SJCRH30 (cell line): ENCODE results near the gene ABCA2. TPM values are rescaled to one million over a fixed set of nuclear protein-coding genes. Genes with fewer than 3 reads are reported as not detected.
"Not testable (repeated sequence)": the region's sequence is repeated elsewhere in the genome, so short reads cannot be mapped to it uniquely, and the experiment has no call there.

Source experiments
- DNase-seq, 2 experiments: peaks; one replicate each; pipeline ENCODE4 v3.0.0-alpha.2; 2015 to 2020
- H3K27ac ChIP-seq: fragments of 250-450 bp; sonication (Bioruptor Pico); 2 replicates; pipeline ENCODE4 v1.5.1; 2020; ENCODE audit warnings: mild to moderate bottlenecking, moderate library complexity
- H3K27me3 ChIP-seq: fragments of 250-450 bp; sonication (Bioruptor Pico); 2 replicates; pipeline ENCODE4 v1.5.1; 2020; ENCODE audit warnings: mild to moderate bottlenecking, moderate library complexity
- H3K36me3 ChIP-seq: fragments of 250-450 bp; sonication (Bioruptor Pico); 2 replicates; pipeline ENCODE4 v1.5.1; 2020; ENCODE audit warnings: mild to moderate bottlenecking, moderate library complexity
- H3K4me1 ChIP-seq: fragments of 250-450 bp; sonication (Bioruptor Pico); 2 replicates; pipeline ENCODE4 v1.5.1; 2020; ENCODE audit warnings: mild to moderate bottlenecking, moderate library complexity
- H3K4me3 ChIP-seq: fragments of 250-450 bp; sonication (Bioruptor Pico); 2 replicates; pipeline ENCODE4 v1.5.1; 2020; ENCODE audit warnings: mild to moderate bottlenecking, moderate library complexity
- H3K9me3 ChIP-seq: fragments of 250-450 bp; sonication (Bioruptor Pico); replicated peaks from 2 replicates; pipeline ENCODE4 v1.5.1; 2020; ENCODE audit warnings: mild to moderate bottlenecking, moderate library complexity
- total RNA-seq: library from RNA; depleted of rRNA; stranded (reverse); fragments of >200 nt; shearing (Covaris generic); gene quantifications from 2 replicates; pipeline ENCODE4 v1.2.3, GENCODE V29; 2014

ABCA2 gene
- total RNA-seq, 1 experiment from 2014 or later = 4.0 TPM

GRCh38 chr9:137068539-137069507 lies 40.8 kb upstream of the ABCA2 start:
- 0 out of 2 replicates have a peak, but pooled peaks cover 9% of the 10 kb centered on the region for H3K36me3 ChIP-seq
- peaks cover 15% of the 10 kb centered on the region for H3K4me1 ChIP-seq
- DNase-seq = no peak
- no peak overlapping the region for H3K27ac ChIP-seq
- H3K4me3 ChIP-seq = peak overlapping the region; percentile 68
- no peaks in the 10 kb centered on the region for H3K27me3 ChIP-seq
- no peaks in the 10 kb centered on the region for H3K9me3 ChIP-seq

GRCh38 chr9:137067860-137068538 lies 40.0 kb upstream of the ABCA2 start:
- DNase-seq = peak; percentile 85 to 90
- Histone ChIP-seq H3K36me3 (0 out of 2 replicates have a peak, but pooled peaks cover 9% of the 10 kb centered on the region), H3K9me3 (no peaks in the 10 kb centered on the region), H3K4me1 (peaks cover 20% of the 10 kb centered on the region), H3K27ac (no peak overlapping the region), H3K4me3 (no peak overlapping the region), H3K27me3 (no peaks in the 10 kb centered on the region)

- no peaks in the 10 kb centered on the region for H3K9me3 ChIP-seq
- H3K27ac ChIP-seq = no peak overlapping the region
- H3K4me3 ChIP-seq = no peak overlapping the region
- H3K27me3 ChIP-seq = no peaks in the 10 kb centered on the region
- no peak for DNase-seq
- 0 out of 2 replicates have a peak, but pooled peaks cover 9% of the 10 kb centered on the region for H3K36me3 ChIP-seq
- peaks cover 21% of the 10 kb centered on the region for H3K4me1 ChIP-seq
These were observed 38.2 kb upstream of the ABCA2 start for GRCh38 chr9:137066096-137066861.

GRCh38 chr9:137065336-137065967 lies 37.4 kb upstream of the ABCA2 start:
- no peaks in the 10 kb centered on the region for H3K27me3 ChIP-seq
- H3K36me3 ChIP-seq = 0 out of 2 replicates have a peak, but pooled peaks cover 9% of the 10 kb centered on the region
- no peak overlapping the region for H3K27ac ChIP-seq
- no peak overlapping the region for H3K4me3 ChIP-seq
- no peak for DNase-seq
- H3K4me1 ChIP-seq = peaks cover 19% of the 10 kb centered on the region
- no peaks in the 10 kb centered on the region for H3K9me3 ChIP-seq

GRCh38 chr9:137064880-137065164 lies 36.8 kb upstream of the ABCA2 start:
- Histone ChIP-seq H3K9me3 (no peaks in the 10 kb centered on the region), H3K36me3 (0 out of 2 replicates have a peak, but pooled peaks cover 9% of the 10 kb centered on the region), H3K4me1 (peaks cover 20% of the 10 kb centered on the region), H3K27me3 (no peaks in the 10 kb centered on the region), H3K27ac (no peak overlapping the region), H3K4me3 (no peak overlapping the region)
- DNase-seq = no peak

GRCh38 chr9:137064027-137064879 lies 36.2 kb upstream of the ABCA2 start:
- H3K4me1 ChIP-seq = peaks cover 23% of the 10 kb centered on the region
- H3K27ac ChIP-seq = peak overlapping the region; percentile 13; the same call in 1 of the 2 replicates
- no peaks in the 10 kb centered on the region for H3K27me3 ChIP-seq
- no peaks in the 10 kb centered on the region for H3K9me3 ChIP-seq
- no peak overlapping the region for H3K4me3 ChIP-seq
- peak; percentile 71 to 79 for DNase-seq
- H3K36me3 ChIP-seq = 0 out of 2 replicates have a peak, but pooled peaks cover 9% of the 10 kb centered on the region

GRCh38 chr9:137063311-137064026 lies 35.4 kb upstream of the ABCA2 start:
- no peaks in the 10 kb centered on the region for H3K9me3 ChIP-seq
- peak overlapping the region; percentile 13; the same call in 1 of the 2 replicates for H3K27ac ChIP-seq
- H3K4me1 ChIP-seq = peaks cover 31% of the 10 kb centered on the region
- H3K4me3 ChIP-seq = no peak overlapping the region
- H3K36me3 ChIP-seq = 0 out of 2 replicates have a peak, but pooled peaks cover 9% of the 10 kb centered on the region
- no peaks in the 10 kb centered on the region for H3K27me3 ChIP-seq
- no peak for DNase-seq

GRCh38 chr9:137062798-137063197 lies 34.8 kb upstream of the ABCA2 start:
- not testable (repeated sequence) for H3K9me3 ChIP-seq, H3K36me3 ChIP-seq, H3K27me3 ChIP-seq, H3K4me3 ChIP-seq
- Histone ChIP-seq H3K27ac (peak overlapping the region; percentile 15; the same call in 1 of the 2 replicates), H3K4me1 (peaks cover 37% of the 10 kb centered on the region)
- DNase-seq = peak in 1 of 2 experiments; percentile 60

- Histone ChIP-seq H3K36me3 (0 out of 2 replicates have a peak, but pooled peaks cover 9% of the 10 kb centered on the region), H3K27me3 (no peaks in the 10 kb centered on the region), H3K27ac (peak overlapping the region; percentile 15; the same call in 1 of the 2 replicates), H3K4me1 (peaks cover 39% of the 10 kb centered on the region), H3K9me3 (no peaks in the 10 kb centered on the region), H3K4me3 (no peak overlapping the region)
- DNase-seq = no peak
These were observed 34.3 kb upstream of the ABCA2 start for GRCh38 chr9:137062384-137062783.

- DNase-seq = peak; percentile 85 to 90
- H3K27ac ChIP-seq = peak overlapping the region; percentile 80
- H3K9me3 ChIP-seq = no peaks in the 10 kb centered on the region
- no peaks in the 10 kb centered on the region for H3K36me3 ChIP-seq
- H3K4me3 ChIP-seq = peak overlapping the region; percentile 1
- H3K27me3 ChIP-seq = no peaks in the 10 kb centered on the region
- H3K4me1 ChIP-seq = peaks cover 66% of the 10 kb centered on the region
These were observed 30.6 kb upstream of the ABCA2 start for GRCh38 chr9:137058521-137059234.

GRCh38 chr9:137057545-137057944 lies 29.5 kb upstream of the ABCA2 start:
- H3K27me3 ChIP-seq = no peaks in the 10 kb centered on the region
- peak; percentile 98 for DNase-seq
- H3K9me3 ChIP-seq = no peaks in the 10 kb centered on the region
- no peak overlapping the region; the same call in 1 of the 2 replicates for H3K4me3 ChIP-seq
- H3K36me3 ChIP-seq = no peaks in the 10 kb centered on the region
- H3K27ac ChIP-seq = peak overlapping the region; percentile 80
- peaks cover 60% of the 10 kb centered on the region for H3K4me1 ChIP-seq

- no peaks in the 10 kb centered on the region for H3K27me3 ChIP-seq
- peak; percentile 81 to 86 for DNase-seq
- peaks cover 57% of the 10 kb centered on the region for H3K4me1 ChIP-seq
- no peaks in the 10 kb centered on the region for H3K9me3 ChIP-seq
- H3K27ac ChIP-seq = peak overlapping the region; percentile 80
- no peaks in the 10 kb centered on the region for H3K36me3 ChIP-seq
- no peak overlapping the region for H3K4me3 ChIP-seq
These were observed 28.8 kb upstream of the ABCA2 start for GRCh38 chr9:137056739-137057415.
